ENCODE results near the gene CYP26C1.

CYP26C1 gene

GRCh38 chr10:93061594-93062513, 1.3 kb downstream of the CYP26C1 start:
- Histone ChIP-seq H2AFZ (ENCODE audit: low read length) (no peak overlapping the region), H3K9me2 (replicated peaks; ENCODE audit: low read depth, low read length) (no peaks in the 10 kb centered on the region), H3K27me3 (ENCODE audit: insufficient read depth, low read length, poor library complexity, severe bottlenecking) (no peaks in the 10 kb centered on the region), H3K4me3 (ENCODE audit: low read length, poor library complexity, severe bottlenecking) (no peak overlapping the region), H3K4me2 (ENCODE audit: low read depth, low read length, poor library complexity, severe bottlenecking) (no peak overlapping the region), H3F3A (ENCODE audit: low read depth) (no peaks in the 10 kb centered on the region), H4K20me1 (ENCODE audit: insufficient read depth, low read length, poor library complexity, severe bottlenecking) (no peaks in the 10 kb centered on the region), H3K4me1 (ENCODE audit: insufficient read depth, low read length, poor library complexity, severe bottlenecking) (no peaks in the 10 kb centered on the region), H3K9ac (ENCODE audit: low read depth, low read length, poor library complexity, severe bottlenecking) (no peak overlapping the region), H3K9me3 (ENCODE audit: insufficient read depth, low read depth, low read length) (no peaks in the 10 kb centered on the region), H3K79me2 (ENCODE audit: insufficient read depth, low read length) (no peaks in the 10 kb centered on the region), H3K36me3 (ENCODE audit: insufficient read depth, low read length) (peaks cover 4% of the 10 kb centered on the region; the same call in 1 of the 2 replicates)
- no peak for TF ChIP-seq EZH2phosphoT487 (IDR thresholded peaks at IDR 0.05; ENCODE audit: borderline replicate concordance)
- no peak for TF ChIP-seq CTCF (conservative IDR thresholded peaks at IDR 0.05; ENCODE audit: low read length)

GRCh38 chr10:93062514-93063143, 2.0 kb downstream of the CYP26C1 start:
- Histone ChIP-seq H2AFZ (ENCODE audit: low read length) (no peak overlapping the region), H3K79me2 (ENCODE audit: insufficient read depth, low read length) (no peaks in the 10 kb centered on the region), H3K4me2 (ENCODE audit: low read depth, low read length, poor library complexity, severe bottlenecking) (no peak overlapping the region), H3K36me3 (ENCODE audit: insufficient read depth, low read length) (peaks cover 4% of the 10 kb centered on the region; the same call in 1 of the 2 replicates), H3K9ac (ENCODE audit: low read depth, low read length, poor library complexity, severe bottlenecking) (no peak overlapping the region), H4K20me1 (ENCODE audit: insufficient read depth, low read length, poor library complexity, severe bottlenecking) (no peaks in the 10 kb centered on the region), H3K9me2 (replicated peaks; ENCODE audit: low read depth, low read length) (no peaks in the 10 kb centered on the region), H3K9me3 (ENCODE audit: insufficient read depth, low read depth, low read length) (no peaks in the 10 kb centered on the region), H3K27me3 (ENCODE audit: insufficient read depth, low read length, poor library complexity, severe bottlenecking) (no peaks in the 10 kb centered on the region), H3K4me3 (ENCODE audit: low read length, poor library complexity, severe bottlenecking) (no peak overlapping the region), H3K4me1 (ENCODE audit: insufficient read depth, low read length, poor library complexity, severe bottlenecking) (no peaks in the 10 kb centered on the region), H3F3A (ENCODE audit: low read depth) (no peaks in the 10 kb centered on the region)
- no peak for TF ChIP-seq EZH2phosphoT487 (IDR thresholded peaks at IDR 0.05; ENCODE audit: borderline replicate concordance)
- TF ChIP-seq CTCF (conservative IDR thresholded peaks at IDR 0.05; ENCODE audit: low read length), result no peak

- no peak overlapping the region for H3K9ac ChIP-seq (ENCODE audit: low read depth, low read length, poor library complexity, severe bottlenecking)
- TF ChIP-seq CTCF (conservative IDR thresholded peaks at IDR 0.05; ENCODE audit: low read length), result no peak
- no peak for TF ChIP-seq EZH2phosphoT487 (IDR thresholded peaks at IDR 0.05; ENCODE audit: borderline replicate concordance)
- H4K20me1 ChIP-seq (ENCODE audit: insufficient read depth, low read length, poor library complexity, severe bottlenecking), result no peaks in the 10 kb centered on the region
- no peaks in the 10 kb centered on the region for H3F3A ChIP-seq (ENCODE audit: low read depth)
- no peak overlapping the region for H3K4me3 ChIP-seq (ENCODE audit: low read length, poor library complexity, severe bottlenecking)
- no peak overlapping the region for H2AFZ ChIP-seq (ENCODE audit: low read length)
- no peaks in the 10 kb centered on the region for H3K4me1 ChIP-seq (ENCODE audit: insufficient read depth, low read length, poor library complexity, severe bottlenecking)
- H3K9me2 ChIP-seq (replicated peaks; ENCODE audit: low read depth, low read length), result no peaks in the 10 kb centered on the region
- no peaks in the 10 kb centered on the region for H3K9me3 ChIP-seq (ENCODE audit: insufficient read depth, low read depth, low read length)
- H3K36me3 ChIP-seq (ENCODE audit: insufficient read depth, low read length), result peaks cover 4% of the 10 kb centered on the region; the same call in 1 of the 2 replicates
- no peak overlapping the region for H3K4me2 ChIP-seq (ENCODE audit: low read depth, low read length, poor library complexity, severe bottlenecking)
- no peaks in the 10 kb centered on the region for H3K27me3 ChIP-seq (ENCODE audit: insufficient read depth, low read length, poor library complexity, severe bottlenecking)
- H3K79me2 ChIP-seq (ENCODE audit: insufficient read depth, low read length), result no peaks in the 10 kb centered on the region
Observed at GRCh38 chr10:93063144-93063976, 2.8 kb downstream of the CYP26C1 start.

Data from Loucy (cell line).